K562 (cell line): ENCODE results near the gene CCL16. TPM values are rescaled to one million over a fixed set of nuclear protein-coding genes. Genes with fewer than 3 reads are reported as not detected.

Source experiments
- ATAC-seq: fragments of 200-7000 bp; cut with Tn5 transposase; 3 replicates; pipeline ENCODE4 v1.9.1; 2020; ENCODE audit warnings: moderate library complexity
- BruUV-seq: library from RNA; stranded (reverse); fragments of 400-500 nt; replicated peaks from 2 replicates; lab custom pipeline; 2021; lab: Mats Ljungman, UMichigan
- CTCF ChIA-PET: fragments of 300-600 bp; formaldehyde crosslinking; extraction: SDS; loops from one replicate; lab custom pipeline; 2021; ENCODE audit warnings: low intra/inter-chr PET ratio; lab: Yijun Ruan, JAX
- POLR2A ChIA-PET: fragments of 300-600, 350-650 bp; sonication (Branson Sonifier 250); formaldehyde crosslinking; extraction: SDS; loops from one replicate; lab custom pipeline; 2021; ENCODE audit warnings: antibody characterized with exemption, inconsistent platforms; lab: Yijun Ruan, JAX
- DNase-seq, 4 experiments: peaks; one replicate each; pipeline versions ENCODE4 v3.0.0 to v3.0.0-alpha.2; 2011 to 2018; ENCODE audit warnings: low spot score in 3 of 4, mixed read lengths in 3 of 4; ENCODE audit errors: extremely low read depth in 1 of 4
- FAIRE-seq: peaks from 2 replicates; lab custom pipeline; 2011; peaks lifted over from hg19 to GRCh38; lab: Jason Lieb, UNC
- H2AFZ ChIP-seq: 2 replicates; pipeline ENCODE4 v1.6.0; 2011; ENCODE audit warnings: low read depth, low read length, control low read depth, inconsistent platforms
- H3K27ac ChIP-seq: fragments of 200-600 bp; 3 replicates; pipeline ENCODE4 v1.8.0; 2011; ENCODE audit warnings: low read depth, mild to moderate bottlenecking, control low read depth, inconsistent platforms, low read length, moderate library complexity, mixed read lengths; ENCODE audit errors: extremely low read depth
- H3K27me3 ChIP-seq, 2 experiments: fragments of 300-600 bp in 1 of 2; 2 replicates in 1 of 2; 3 replicates in 1 of 2; pipeline versions ENCODE4 v1.6.0 to v1.8.0; 2011; ENCODE audit warnings: inconsistent platforms in 2 of 2, low read length in 2 of 2, mild to moderate bottlenecking in 1 of 2, mixed read lengths in 1 of 2, moderate library complexity in 1 of 2; ENCODE audit not compliant: control insufficient read depth in 2 of 2, insufficient read depth in 2 of 2
- H3K36me3 ChIP-seq: fragments of 300-600 bp; 3 replicates; pipeline ENCODE4 v1.8.0; 2011; ENCODE audit warnings: mild to moderate bottlenecking, low read length, inconsistent platforms; ENCODE audit not compliant: control insufficient read depth, insufficient read depth
- H3K4me1 ChIP-seq, 2 experiments: fragments of 200-600 bp in 1 of 2; replicated peaks in 1 of 2; 2 replicates in 1 of 2; 3 replicates in 1 of 2; pipeline versions ENCODE4 v1.5.1 to v1.8.0; 2011; ENCODE audit warnings: inconsistent platforms in 2 of 2, low read length in 2 of 2, mild to moderate bottlenecking in 1 of 2, mixed read lengths in 1 of 2, moderate library complexity in 1 of 2; ENCODE audit not compliant: control insufficient read depth in 2 of 2, insufficient read depth in 2 of 2
- H3K4me2 ChIP-seq: 2 replicates; pipeline ENCODE4 v1.6.1; 2011; ENCODE audit warnings: low read length, control low read depth, inconsistent platforms, mixed read lengths; ENCODE audit not compliant: insufficient read depth
- H3K4me3 ChIP-seq: fragments of 200-600 bp; sonication (generic), shearing (Covaris generic); 2 replicates; pipeline ENCODE4 v1.5.1; 2016; ENCODE audit warnings: control low read depth, inconsistent platforms
- H3K79me2 ChIP-seq: fragments of 200-600 bp; 3 replicates; pipeline ENCODE4 v1.8.0; 2011; ENCODE audit warnings: low read length, inconsistent platforms; ENCODE audit not compliant: control insufficient read depth, insufficient read depth
- H3K9ac ChIP-seq, 2 experiments: 2 replicates each; pipeline versions ENCODE4 v1.6.0 to v1.6.1; 2011; ENCODE audit warnings: low read depth in 2 of 2, low read length in 2 of 2, control low read depth in 1 of 2, inconsistent platforms in 1 of 2, mild to moderate bottlenecking in 1 of 2, mixed read lengths in 1 of 2; ENCODE audit not compliant: insufficient read depth in 1 of 2
- H3K9me1 ChIP-seq: one replicate; pipeline ENCODE4 v1.6.0; 2011; ENCODE audit warnings: inconsistent platforms, mild to moderate bottlenecking, low read length, moderate library complexity; ENCODE audit not compliant: control insufficient read depth, insufficient read depth
- H3K9me3 ChIP-seq: replicated peaks from 2 replicates; pipeline ENCODE4 v1.5.1; 2011; ENCODE audit warnings: low read depth, low read length, inconsistent platforms; ENCODE audit not compliant: control insufficient read depth, insufficient read depth
- H4K20me1 ChIP-seq: replicated peaks from 2 replicates; pipeline ENCODE4 v1.6.1; 2011; ENCODE audit warnings: low read length, inconsistent platforms, mixed read lengths; ENCODE audit not compliant: control insufficient read depth, insufficient read depth
- EGR1 ChIP-seq: fragments of 450-650 bp; conservative IDR thresholded peaks from 2 replicates; pipeline ENCODE4 v1.6.1; 2017; ENCODE audit warnings: mild to moderate bottlenecking
- ELF1 ChIP-seq: fragments of 200-800 bp; sonication (Bioruptor generic); IDR thresholded peaks from 2 replicates; pipeline ENCODE4 v1.6.1; 2016; ENCODE audit warnings: missing genetic modification characterization, missing compliant biosample characterization
- EZH2 ChIP-seq: IDR thresholded peaks from 2 replicates; pipeline ENCODE4 v1.6.1; 2012; ENCODE audit warnings: low read depth, mild to moderate bottlenecking, inconsistent platforms, low read length, borderline replicate concordance
- FOS ChIP-seq: IDR thresholded peaks from 3 replicates; pipeline ENCODE4 v1.6.1; 2011; ENCODE audit not compliant: insufficient read length; ENCODE audit errors: extremely low read depth
- SP1 ChIP-seq: sonication (generic); formaldehyde crosslinking; IDR thresholded peaks from 2 replicates; pipeline ENCODE4 v1.8.1; 2022; ENCODE audit warnings: mild to moderate bottlenecking, missing genetic modification reagents
- ZNF324 ChIP-seq: fragments of 250-450 bp; sonication (Bioruptor Pico); IDR thresholded peaks from 2 replicates; pipeline ENCODE4 v1.4.0; 2020; ENCODE audit warnings: mild to moderate bottlenecking
- WGBS: fragments of 100-300 bp; shearing (Covaris generic); methylation state at CpG from one replicate; pipeline ENCODE4 v1.1.6; 2016; ENCODE audit warnings: low coverage, mixed read lengths; ENCODE audit not compliant: insufficient coverage; ENCODE audit errors: missing lambda C conversion rate; 5-methylcytosine and 5-hydroxymethylcytosine counted together
- in situ Hi-C: fragments of 300-500 bp; cut with MboI; formaldehyde crosslinking; loops from 4 replicates; pipeline ENCODE4 v1.15.0; 2018; ENCODE audit warnings: inconsistent platforms, mixed read lengths
- intact Hi-C: fragments of 100-400 bp; cut with micrococcal nuclease; formaldehyde crosslinking; loops from 2 replicates; pipeline ENCODE4 v1.14.2; 2022
- polyA plus RNA-seq, 8 experiments: library from polyadenylated mRNA; depleted of rRNA in 4 of 8; stranded (reverse) in 5 of 8; unstranded in 3 of 8; fragments of >200 nt; fragmentation: Nextera tagmentation in 2 of 8; fragmentation: Illumina TruSeq in 1 of 8; extraction: Ambion mirVana in 2 of 8; extraction: Trizol in 1 of 8; gene quantifications; 2 replicates each; pipeline versions ENCODE4 v1.2.1 to v1.2.3, GENCODE V29; 2011 to 2014; ENCODE audit warnings: inconsistent platforms in 1 of 8, missing spikeins in 1 of 8
- total RNA-seq, 7 experiments: library from RNA; depleted of rRNA in 6 of 7; stranded (reverse); fragments of >200 nt in 6 of 7; fragmentation: Illumina TruSeq in 2 of 7; extraction: Trizol in 2 of 7; gene quantifications; 2 replicates each; pipeline versions ENCODE4 v1.2.1 to v1.2.3, GENCODE V29; 2011 to 2021; ENCODE audit warnings: low replicate concordance in 1 of 7
- TF ChIP-seq, protein P1 (sequence below): fragments of 150-350 bp; conservative IDR thresholded peaks from 2 replicates; pipeline ENCODE4 v1.6.1; 2014; ENCODE audit warnings: low read length
- TF ChIP-seq, protein P2 (sequence below): sonication (generic); formaldehyde crosslinking; IDR thresholded peaks from 2 replicates; pipeline ENCODE4 v1.8.0; 2022; ENCODE audit warnings: mild to moderate bottlenecking, missing genetic modification reagents

The CCL16 gene
- total and polyA plus RNA-seq, 9 of the 15 experiments (the other 6 are each of a cell fraction or from before 2014, with no cell fraction given) = not detected

GRCh38 chr17:36000732-36001109, 19.4 kb upstream of the CCL16 start:
- Histone ChIP-seq H3K4me2 (no peak overlapping the region), H4K20me1 (no peaks in the 10 kb centered on the region), H2AFZ (no peak overlapping the region), H3K9ac (no peak overlapping the region), H3K36me3 (no peaks in the 10 kb centered on the region), H3K4me1 (no peaks in the 10 kb centered on the region), H3K27ac (no peak overlapping the region), H3K4me3 (no peak overlapping the region), H3K27me3 (peaks cover 9 to 12% of the 10 kb centered on the region in 2 experiments; a peak in 3 of 5 replicates), H3K9me1 (no peaks in the 10 kb centered on the region), H3K9me3 (no peaks in the 10 kb centered on the region), H3K79me2 (no peaks in the 10 kb centered on the region)
- WGBS = 2% methylated on average over 6 of the region's 6 CpGs
- intact Hi-C loops = no loop called here
- DNase-seq (no peak), FAIRE-seq (no peak), ATAC-seq (no peak)
- ChIA-PET CTCF (no interaction called here), POLR2A (no interaction called here)
- in situ Hi-C loops = no loop called here
- no TSS peak for BruUV-seq
- TF ChIP-seq EGR1 = no peak
- no peak for TF ChIP-seq SP1
- TF ChIP-seq, protein P1, sequence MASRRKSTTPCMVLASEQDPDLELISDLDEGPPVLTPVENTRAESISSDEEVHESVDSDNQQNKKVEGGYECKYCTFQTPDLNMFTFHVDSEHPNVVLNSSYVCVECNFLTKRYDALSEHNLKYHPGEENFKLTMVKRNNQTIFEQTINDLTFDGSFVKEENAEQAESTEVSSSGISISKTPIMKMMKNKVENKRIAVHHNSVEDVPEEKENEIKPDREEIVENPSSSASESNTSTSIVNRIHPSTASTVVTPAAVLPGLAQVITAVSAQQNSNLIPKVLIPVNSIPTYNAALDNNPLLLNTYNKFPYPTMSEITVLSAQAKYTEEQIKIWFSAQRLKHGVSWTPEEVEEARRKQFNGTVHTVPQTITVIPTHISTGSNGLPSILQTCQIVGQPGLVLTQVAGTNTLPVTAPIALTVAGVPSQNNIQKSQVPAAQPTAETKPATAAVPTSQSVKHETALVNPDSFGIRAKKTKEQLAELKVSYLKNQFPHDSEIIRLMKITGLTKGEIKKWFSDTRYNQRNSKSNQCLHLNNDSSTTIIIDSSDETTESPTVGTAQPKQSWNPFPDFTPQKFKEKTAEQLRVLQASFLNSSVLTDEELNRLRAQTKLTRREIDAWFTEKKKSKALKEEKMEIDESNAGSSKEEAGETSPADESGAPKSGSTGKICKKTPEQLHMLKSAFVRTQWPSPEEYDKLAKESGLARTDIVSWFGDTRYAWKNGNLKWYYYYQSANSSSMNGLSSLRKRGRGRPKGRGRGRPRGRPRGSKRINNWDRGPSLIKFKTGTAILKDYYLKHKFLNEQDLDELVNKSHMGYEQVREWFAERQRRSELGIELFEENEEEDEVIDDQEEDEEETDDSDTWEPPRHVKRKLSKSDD = no peak
- no peak for TF ChIP-seq FOS
- TF ChIP-seq EZH2 = no peak
- TF ChIP-seq ZNF324 (CRISPR knock-in tag) = no peak
- TF ChIP-seq, protein P2, sequence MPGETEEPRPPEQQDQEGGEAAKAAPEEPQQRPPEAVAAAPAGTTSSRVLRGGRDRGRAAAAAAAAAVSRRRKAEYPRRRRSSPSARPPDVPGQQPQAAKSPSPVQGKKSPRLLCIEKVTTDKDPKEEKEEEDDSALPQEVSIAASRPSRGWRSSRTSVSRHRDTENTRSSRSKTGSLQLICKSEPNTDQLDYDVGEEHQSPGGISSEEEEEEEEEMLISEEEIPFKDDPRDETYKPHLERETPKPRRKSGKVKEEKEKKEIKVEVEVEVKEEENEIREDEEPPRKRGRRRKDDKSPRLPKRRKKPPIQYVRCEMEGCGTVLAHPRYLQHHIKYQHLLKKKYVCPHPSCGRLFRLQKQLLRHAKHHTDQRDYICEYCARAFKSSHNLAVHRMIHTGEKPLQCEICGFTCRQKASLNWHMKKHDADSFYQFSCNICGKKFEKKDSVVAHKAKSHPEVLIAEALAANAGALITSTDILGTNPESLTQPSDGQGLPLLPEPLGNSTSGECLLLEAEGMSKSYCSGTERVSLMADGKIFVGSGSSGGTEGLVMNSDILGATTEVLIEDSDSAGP (CRISPR knock-in tag) = no peak
- no peak for TF ChIP-seq ELF1
